ENCODE data around the gene RGS13.
"Not testable (repeated sequence)": the region's sequence is repeated elsewhere in the genome, so short reads cannot be mapped to it uniquely, and the experiment has no call there.

Gene RGS13

GRCh38 chr1:192675716-192676115 lies 39.8 kb downstream of the RGS13 start:
- no peak for DNase-seq (ENCODE audit: low read depth in 2 of 2)

GRCh38 chr1:192678099-192678498 lies 42.2 kb downstream of the RGS13 start:
- DNase-seq (ENCODE audit: low read depth in 2 of 2) = no peak

GRCh38 chr1:192682335-192682734 lies 46.4 kb downstream of the RGS13 start:
- DNase-seq (ENCODE audit: low read depth in 2 of 2) = no peak

- not testable (repeated sequence) for DNase-seq (ENCODE audit: low read depth in 2 of 2)
Observed at GRCh38 chr1:192683081-192683480, 47.1 kb downstream of the RGS13 start.

- DNase-seq (ENCODE audit: low read depth in 2 of 2) = no peak
Observed at GRCh38 chr1:192689459-192689858, 53.5 kb downstream of the RGS13 start.

GRCh38 chr1:192691041-192691440 lies 55.1 kb downstream of the RGS13 start:
- no peak for DNase-seq (ENCODE audit: low read depth in 2 of 2)

GRCh38 chr1:192696082-192696481 lies 60.1 kb downstream of the RGS13 start:
- DNase-seq (ENCODE audit: low read depth in 2 of 2) = no peak

GRCh38 chr1:192697771-192698170 lies 61.8 kb downstream of the RGS13 start:
- DNase-seq (ENCODE audit: low read depth in 2 of 2) = no peak

GRCh38 chr1:192698731-192699130 lies 62.8 kb downstream of the RGS13 start:
- DNase-seq (ENCODE audit: low read depth in 2 of 2) = no peak

GRCh38 chr1:192700834-192701271 lies 64.9 kb downstream of the RGS13 start:
- DNase-seq (ENCODE audit: low read depth in 2 of 2) = no peak

- no peak for DNase-seq (ENCODE audit: low read depth in 2 of 2)
Observed at GRCh38 chr1:192702212-192702902, 66.4 kb downstream of the RGS13 start.

- no peak for DNase-seq (ENCODE audit: low read depth in 2 of 2)
Observed at GRCh38 chr1:192703283-192704206, 67.6 kb downstream of the RGS13 start.

GRCh38 chr1:192705510-192705909 lies 69.6 kb downstream of the RGS13 start:
- DNase-seq (ENCODE audit: low read depth in 2 of 2) = no peak

- DNase-seq (ENCODE audit: low read depth in 2 of 2) = no peak
Observed at GRCh38 chr1:192706936-192707335, 71.0 kb downstream of the RGS13 start.

- DNase-seq (ENCODE audit: low read depth in 2 of 2) = no peak
Observed at GRCh38 chr1:192707978-192708547, 72.1 kb downstream of the RGS13 start.

- no peak for DNase-seq (ENCODE audit: low read depth in 2 of 2)
Observed at GRCh38 chr1:192709544-192709943, 73.6 kb downstream of the RGS13 start.
